Gastrocnemius medialis (tissue), 4 donors: ENCODE measurements around the gene SSBP2.

ENCODE experiments used
- CTCF ChIP-seq, 5 experiments: fragments of 450-650 bp in 3 of 5; fragments of 200-600 bp in 2 of 5; sonication (generic) in 2 of 5; IDR thresholded peaks in 4 of 5; conservative IDR thresholded peaks in 1 of 5; 1 replicate in 4 of 5; 2 replicates in 1 of 5; pipeline ENCODE4 v1.5.1; 2016 to 2019; ENCODE audit warnings: antibody characterized with exemption in 5 of 5, mild to moderate bottlenecking in 3 of 5, moderate library complexity in 3 of 5
- POLR2A ChIP-seq, 2 donors: fragments of 450-650 bp; IDR thresholded peaks; one replicate each; pipeline ENCODE4 v1.6.1; 2017; ENCODE audit warnings: antibody characterized with exemption in 2 of 2, mild to moderate bottlenecking in 2 of 2, moderate library complexity in 2 of 2

GRCh38 chr5:81506900-81507588, 243.9 kb downstream of the SSBP2 start:
- TF ChIP-seq CTCF (IDR thresholded peaks at IDR 0.05 in 4 of 5, conservative IDR thresholded peaks at IDR 0.05 in 1 of 5) (peak; percentile 69 to 94 (median 86)), POLR2A (IDR thresholded peaks at IDR 0.05) (no peak)
